ENCODE data around the gene BANK1.

DNA sequence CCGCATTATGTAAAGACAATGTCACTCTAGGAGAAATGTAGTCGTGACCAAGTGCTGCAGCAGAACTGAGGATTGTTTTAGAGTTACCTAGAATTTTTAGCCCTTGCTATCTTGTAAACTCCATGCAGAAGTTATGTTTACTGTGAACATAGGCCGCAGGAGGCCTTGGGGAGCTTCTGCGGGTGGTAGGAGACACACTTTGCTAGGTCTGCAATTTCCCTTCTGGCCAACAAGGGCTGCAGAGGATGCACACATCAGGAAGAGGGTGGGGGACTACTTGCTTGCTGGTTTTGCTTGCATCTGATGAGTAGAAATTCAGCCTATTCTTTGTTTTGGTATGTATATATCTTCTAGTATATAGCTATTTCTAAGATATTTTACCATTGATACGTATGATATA is 23.1 kb downstream of the BANK1 start:
- TF ChIP-seq, protein P1, sequence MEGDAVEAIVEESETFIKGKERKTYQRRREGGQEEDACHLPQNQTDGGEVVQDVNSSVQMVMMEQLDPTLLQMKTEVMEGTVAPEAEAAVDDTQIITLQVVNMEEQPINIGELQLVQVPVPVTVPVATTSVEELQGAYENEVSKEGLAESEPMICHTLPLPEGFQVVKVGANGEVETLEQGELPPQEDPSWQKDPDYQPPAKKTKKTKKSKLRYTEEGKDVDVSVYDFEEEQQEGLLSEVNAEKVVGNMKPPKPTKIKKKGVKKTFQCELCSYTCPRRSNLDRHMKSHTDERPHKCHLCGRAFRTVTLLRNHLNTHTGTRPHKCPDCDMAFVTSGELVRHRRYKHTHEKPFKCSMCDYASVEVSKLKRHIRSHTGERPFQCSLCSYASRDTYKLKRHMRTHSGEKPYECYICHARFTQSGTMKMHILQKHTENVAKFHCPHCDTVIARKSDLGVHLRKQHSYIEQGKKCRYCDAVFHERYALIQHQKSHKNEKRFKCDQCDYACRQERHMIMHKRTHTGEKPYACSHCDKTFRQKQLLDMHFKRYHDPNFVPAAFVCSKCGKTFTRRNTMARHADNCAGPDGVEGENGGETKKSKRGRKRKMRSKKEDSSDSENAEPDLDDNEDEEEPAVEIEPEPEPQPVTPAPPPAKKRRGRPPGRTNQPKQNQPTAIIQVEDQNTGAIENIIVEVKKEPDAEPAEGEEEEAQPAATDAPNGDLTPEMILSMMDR (IDR thresholded peaks at IDR 0.05): no peak
- TF ChIP-seq EP300 (IDR thresholded peaks at IDR 0.05; ENCODE audit: low read depth): no peak
- no peak for TF ChIP-seq POLR2A (IDR thresholded peaks at IDR 0.05)

Measured in transverse colon (tissue), 3 donors.